Cardiac septum (tissue), 1 donor: ENCODE data around the gene TINAGL1. TPM values are rescaled to one million over a fixed set of nuclear protein-coding genes. Genes with fewer than 3 reads are reported as not detected.
"Not testable (repeated sequence)": the region's sequence is repeated elsewhere in the genome, so short reads cannot be mapped to it uniquely, and the experiment has no call there.

Experiments
- DNase-seq: peaks from one replicate; pipeline ENCODE4 v3.0.0-alpha.2; 2020; ENCODE audit warnings: low spot score
- intact Hi-C: fragments of 100-400 bp; cut with DNase I; formaldehyde crosslinking; loops from one replicate; pipeline ENCODE4 v1.14.0; 2022
- total RNA-seq: library from RNA; stranded (reverse); fragmentation: NEBNext Ultra II Directional; extraction: Animal tissue kit (Norgen Biotek cat#: 25700); gene quantifications from one replicate; pipeline ENCODE4 v1.2.1, GENCODE V29; 2021
- donor health status: DM: no; HTN: no; CAD: no.

Gene TINAGL1
- total RNA-seq, 1 donor from 2014 or later = 180 TPM

DNA sequence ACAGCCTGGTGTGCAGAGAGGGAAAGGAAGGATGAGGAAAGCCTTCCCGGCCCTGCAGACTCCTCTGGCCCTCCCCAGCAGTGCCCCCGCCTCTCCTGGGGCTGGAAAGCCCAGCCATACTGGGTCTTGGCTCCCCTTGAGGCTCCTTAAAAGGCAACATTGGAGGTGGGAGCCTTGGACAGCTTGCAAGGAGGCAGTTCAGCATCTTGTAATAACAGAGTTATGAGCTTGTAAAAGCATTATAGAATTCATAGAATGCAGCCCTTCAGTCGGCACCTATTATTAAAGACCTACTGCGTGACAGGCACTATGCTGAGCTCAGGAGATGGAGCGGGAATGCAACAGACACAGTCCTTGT lies 4.2 kb downstream of the TINAGL1 start:
- no peak for DNase-seq
- intact Hi-C loops = no loop called here

DNA sequence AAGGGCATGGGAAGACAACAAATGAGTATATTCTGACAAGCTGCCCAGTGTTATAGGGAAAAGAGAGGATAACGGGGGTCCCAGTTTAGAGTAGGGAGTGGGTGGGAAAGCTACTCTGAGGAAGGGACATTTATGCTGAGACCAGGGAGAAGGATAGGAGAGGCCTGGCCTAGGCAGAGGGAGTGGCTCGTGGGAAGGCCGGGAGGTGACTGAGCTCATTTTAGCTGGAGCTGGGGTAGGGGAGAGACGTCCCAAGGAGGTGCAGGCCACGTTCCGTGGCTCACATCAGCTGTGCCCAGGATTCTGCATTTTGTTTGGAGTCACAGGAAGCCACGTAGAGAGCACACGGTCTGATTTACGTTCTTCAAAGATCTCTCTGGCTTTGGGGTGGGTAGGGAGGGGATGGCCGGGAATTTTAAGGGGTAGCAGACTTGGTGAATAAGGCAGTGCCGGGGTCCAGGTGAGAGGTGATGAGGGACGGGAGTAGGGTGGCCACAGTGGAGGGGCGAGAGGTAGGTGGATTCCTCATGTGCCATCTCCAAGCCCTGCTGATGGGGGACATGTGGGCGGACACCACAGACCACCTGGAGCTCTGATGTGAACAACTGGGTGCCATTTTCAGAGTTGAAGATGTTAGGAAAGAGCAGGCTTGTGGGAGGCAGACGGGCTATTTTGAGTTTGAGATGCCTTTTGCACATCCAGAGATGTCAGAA lies 4.7 kb downstream of the TINAGL1 start:
- DNase-seq = peak; percentile 73
- intact Hi-C loops = no loop called here

DNA sequence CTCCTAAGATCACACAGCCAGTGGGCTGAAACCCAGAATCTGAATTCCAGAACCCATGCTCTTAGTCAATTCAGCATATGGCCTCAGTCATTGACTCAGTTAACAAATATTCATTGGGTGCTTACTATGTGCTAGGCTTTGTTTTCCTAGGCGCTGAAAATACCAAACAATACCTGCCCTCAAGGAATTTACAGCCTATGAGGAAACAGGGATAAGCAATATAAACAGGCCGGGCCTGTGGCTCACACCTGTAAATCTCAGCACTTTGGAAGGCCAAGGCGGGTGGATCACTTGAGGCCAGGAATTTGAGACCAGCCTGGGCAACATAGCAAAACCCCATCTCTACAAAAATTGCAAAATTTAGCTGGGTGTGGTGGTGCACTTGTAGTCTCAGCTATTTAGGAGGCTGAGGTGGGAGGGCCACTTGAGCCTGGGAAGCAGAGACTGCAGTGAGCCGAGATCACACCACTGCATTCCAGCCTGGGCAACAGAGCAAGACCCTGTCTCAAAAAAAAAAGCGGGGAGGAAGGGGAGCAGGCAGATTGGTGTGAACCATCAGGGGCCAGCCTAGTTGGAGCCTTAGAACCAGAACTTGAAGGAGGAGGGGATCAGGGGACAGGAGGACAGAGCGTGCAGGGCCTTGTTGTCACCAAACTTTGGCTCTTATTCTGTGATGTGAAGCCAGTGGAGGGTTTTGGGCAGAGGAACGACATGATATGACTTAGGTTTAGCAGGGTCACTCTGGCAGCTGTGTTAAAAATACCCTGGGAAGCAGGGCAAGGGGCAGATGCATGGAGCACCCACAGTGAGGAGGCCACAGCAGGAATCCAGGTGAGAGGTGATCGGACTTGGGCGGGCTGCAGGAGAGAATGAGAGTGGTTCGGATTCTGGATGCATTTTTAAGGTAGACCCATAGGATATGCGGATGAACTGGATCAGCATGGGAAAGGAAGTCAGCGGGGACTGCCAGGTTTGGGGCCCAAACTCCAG lies 5.8 kb downstream of the TINAGL1 start:
- DNase-seq = peak; percentile 63
- intact Hi-C loops = no loop called here

DNA sequence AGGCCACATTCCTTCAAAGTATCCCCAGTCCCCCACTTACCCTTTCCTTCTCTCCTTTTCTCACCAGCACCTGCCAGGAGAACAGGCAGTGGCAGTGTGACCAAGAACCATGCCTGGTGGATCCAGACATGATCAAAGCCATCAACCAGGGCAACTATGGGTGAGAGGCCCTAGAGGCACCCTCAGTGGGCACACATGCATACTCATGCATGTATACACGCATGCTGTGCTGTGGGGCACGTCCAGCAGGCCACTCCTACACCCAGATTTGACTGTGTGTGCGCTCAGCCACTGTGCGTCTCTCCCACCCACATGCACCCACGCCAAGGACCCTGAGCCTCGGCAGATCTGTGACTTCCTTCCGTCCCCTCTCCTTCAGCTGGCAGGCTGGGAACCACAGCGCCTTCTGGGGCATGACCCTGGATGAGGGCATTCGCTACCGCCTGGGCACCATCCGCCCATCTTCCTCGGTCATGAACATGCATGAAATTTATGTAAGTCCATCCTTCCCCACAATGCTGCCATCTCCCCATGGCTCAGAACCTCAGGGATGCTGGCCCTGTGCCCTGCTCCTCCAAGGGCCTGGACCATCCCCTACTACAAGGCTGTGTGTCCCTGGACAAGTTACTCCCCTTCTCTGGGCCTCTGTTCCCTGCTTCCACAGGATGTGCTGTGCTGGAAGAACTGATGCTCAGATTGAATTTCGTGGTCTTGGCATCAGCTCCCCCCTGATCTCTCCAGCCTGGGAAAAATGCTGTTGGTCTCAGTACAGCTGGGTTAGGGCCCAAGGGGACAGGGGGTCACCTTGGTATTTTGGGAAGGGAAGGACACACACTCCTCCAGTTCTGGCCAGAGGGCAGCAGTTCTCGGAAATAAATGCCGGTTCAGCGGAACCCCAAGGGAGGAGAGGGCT lies 7.0 kb downstream of the TINAGL1 start:
- intact Hi-C loops = no loop called here
- DNase-seq = peak; percentile 67

DNA sequence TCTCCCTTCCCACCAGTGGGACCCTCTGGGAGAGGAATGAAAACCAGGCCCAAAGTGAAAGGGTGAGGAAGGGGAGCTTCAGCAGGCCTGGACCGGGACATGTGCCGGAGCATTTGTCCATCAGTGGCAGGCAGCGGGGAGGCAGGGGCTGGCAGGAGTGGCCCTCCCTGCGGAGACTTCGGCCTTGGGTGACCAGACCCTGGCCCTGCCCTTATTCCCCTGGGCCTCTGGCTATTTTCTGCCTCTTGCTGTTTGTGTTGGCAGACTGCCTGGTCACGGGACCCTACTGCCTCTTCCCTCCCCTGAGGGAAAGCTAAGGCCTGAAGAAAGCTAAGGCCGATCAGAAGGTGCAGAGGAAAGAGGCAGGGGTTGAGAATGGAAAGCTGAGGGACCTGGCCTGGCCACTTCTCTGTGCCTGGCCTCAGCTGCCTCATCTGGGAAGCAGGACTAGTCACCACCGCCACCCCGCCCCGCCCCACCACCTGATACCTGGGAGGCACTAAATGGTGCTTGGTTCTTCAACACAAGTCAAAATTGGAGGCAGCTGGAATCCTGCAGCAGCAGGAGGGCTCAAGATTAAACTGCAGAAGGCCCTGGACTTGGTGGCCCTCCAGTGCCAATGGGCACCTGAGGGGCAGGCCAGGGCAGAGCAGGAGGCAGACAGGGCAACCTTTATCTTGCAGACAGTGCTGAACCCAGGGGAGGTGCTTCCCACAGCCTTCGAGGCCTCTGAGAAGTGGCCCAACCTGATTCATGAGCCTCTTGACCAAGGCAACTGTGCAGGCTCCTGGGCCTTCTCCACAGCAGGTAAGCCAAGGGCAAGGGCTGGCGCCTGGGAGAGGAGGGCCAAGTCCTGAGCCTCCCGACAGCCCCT lies 7.9 kb downstream of the TINAGL1 start:
- intact Hi-C loops = no loop called here
- DNase-seq = peak; percentile 90

DNA sequence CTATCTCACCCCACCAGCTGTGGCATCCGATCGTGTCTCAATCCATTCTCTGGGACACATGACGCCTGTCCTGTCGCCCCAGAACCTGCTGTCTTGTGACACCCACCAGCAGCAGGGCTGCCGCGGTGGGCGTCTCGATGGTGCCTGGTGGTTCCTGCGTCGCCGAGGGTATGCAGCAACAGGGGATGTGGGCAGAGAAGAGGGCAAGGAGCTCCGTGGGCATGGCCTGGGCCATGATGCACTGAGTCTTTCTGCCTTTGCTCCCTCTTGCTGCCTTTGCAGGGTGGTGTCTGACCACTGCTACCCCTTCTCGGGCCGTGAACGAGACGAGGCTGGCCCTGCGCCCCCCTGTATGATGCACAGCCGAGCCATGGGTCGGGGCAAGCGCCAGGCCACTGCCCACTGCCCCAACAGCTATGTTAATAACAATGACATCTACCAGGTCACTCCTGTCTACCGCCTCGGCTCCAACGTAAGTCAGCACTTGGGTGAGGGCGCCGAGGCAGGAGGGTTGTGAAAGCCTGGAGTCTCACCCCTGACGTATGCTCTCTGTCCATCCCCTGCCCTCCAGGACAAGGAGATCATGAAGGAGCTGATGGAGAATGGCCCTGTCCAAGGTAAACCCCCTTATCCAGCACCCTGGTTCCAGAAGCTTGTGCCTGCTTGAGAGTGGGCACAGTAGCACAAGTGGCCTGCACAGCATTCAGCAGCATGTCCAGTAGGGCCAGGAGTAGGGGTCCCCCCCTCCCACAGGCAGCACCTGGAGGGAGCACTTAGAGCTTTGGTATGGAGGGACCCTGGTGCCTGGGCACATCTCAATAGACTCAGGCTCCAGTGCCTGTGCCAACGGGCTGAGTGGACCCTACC lies 8.8 kb downstream of the TINAGL1 start:
- intact Hi-C loops = no loop called here
- peak; percentile 63 for DNase-seq

DNA sequence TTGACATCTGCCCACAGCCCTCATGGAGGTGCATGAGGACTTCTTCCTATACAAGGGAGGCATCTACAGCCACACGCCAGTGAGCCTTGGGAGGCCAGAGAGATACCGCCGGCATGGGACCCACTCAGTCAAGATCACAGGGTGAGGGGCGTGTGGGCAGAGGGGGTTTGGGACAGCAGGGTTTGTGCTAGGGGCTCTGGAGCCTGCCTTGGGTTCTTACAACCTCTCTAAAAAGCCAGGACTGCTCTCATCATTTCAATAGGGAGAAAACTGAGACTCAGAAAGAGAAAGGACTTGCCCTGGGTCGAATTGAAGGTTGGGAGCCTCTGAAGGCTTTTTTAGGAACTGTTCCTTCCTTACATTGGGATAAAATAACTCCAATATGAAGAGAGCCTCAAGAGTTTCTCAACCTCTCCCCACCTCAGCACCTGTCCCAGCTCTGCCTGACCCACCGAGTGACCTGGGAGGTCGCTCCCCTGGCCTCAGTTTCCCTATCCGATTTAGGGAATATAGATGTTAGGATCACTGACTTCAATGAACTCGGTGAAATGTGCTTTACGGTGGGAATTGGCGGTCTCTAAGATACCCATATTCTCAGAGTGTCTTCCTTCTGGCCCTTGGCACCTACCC lies 9.5 kb downstream of the TINAGL1 start:
- intact Hi-C loops = no loop called here
- DNase-seq = peak; percentile 66

DNA sequence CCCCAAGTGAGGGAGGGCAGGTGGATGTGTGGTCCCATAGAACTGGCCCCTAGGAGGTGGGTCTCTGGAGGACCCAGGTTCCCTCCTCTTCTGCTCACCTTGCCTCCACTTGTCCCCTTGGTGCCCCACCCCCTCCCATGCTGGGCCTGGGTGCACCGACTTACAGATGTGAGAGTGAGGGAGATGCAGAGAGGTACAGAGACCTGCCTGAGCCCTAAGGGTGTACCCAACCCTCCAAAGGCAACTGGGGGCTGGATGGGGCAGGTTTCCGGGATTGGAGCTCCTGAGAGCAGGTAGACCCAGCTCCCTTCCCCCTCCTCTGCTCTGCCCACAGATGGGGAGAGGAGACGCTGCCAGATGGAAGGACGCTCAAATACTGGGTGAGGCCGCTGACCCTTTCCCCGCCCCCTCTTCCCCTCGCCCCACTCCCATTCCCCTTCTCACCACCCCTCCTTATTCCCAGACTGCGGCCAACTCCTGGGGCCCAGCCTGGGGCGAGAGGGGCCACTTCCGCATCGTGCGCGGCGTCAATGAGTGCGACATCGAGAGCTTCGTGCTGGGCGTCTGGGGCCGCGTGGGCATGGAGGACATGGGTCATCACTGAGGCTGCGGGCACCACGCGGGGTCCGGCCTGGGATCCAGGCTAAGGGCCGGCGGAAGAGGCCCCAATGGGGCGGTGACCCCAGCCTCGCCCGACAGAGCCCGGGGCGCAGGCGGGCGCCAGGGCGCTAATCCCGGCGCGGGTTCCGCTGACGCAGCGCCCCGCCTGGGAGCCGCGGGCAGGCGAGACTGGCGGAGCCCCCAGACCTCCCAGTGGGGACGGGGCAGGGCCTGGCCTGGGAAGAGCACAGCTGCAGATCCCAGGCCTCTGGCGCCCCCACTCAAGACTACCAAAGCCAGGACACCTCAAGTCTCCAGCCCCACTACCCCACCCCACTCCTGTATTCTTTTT lies 10.3 kb downstream of the TINAGL1 start:
- DNase-seq = peak; percentile 75
- intact Hi-C loops = no loop called here

DNA sequence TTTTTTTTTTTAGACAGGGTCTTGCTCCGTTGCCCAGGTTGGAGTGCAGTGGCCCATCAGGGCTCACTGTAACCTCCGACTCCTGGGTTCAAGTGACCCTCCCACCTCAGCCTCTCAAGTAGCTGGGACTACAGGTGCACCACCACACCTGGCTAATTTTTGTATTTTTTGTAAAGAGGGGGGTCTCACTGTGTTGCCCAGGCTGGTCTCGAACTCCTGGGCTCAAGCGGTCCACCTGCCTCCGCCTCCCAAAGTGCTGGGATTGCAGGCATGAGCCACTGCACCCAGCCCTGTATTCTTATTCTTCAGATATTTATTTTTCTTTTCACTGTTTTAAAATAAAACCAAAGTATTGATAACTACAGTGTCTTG lies 11.0 kb downstream of the TINAGL1 start:
- intact Hi-C loops = not testable (repeated sequence)

DNA sequence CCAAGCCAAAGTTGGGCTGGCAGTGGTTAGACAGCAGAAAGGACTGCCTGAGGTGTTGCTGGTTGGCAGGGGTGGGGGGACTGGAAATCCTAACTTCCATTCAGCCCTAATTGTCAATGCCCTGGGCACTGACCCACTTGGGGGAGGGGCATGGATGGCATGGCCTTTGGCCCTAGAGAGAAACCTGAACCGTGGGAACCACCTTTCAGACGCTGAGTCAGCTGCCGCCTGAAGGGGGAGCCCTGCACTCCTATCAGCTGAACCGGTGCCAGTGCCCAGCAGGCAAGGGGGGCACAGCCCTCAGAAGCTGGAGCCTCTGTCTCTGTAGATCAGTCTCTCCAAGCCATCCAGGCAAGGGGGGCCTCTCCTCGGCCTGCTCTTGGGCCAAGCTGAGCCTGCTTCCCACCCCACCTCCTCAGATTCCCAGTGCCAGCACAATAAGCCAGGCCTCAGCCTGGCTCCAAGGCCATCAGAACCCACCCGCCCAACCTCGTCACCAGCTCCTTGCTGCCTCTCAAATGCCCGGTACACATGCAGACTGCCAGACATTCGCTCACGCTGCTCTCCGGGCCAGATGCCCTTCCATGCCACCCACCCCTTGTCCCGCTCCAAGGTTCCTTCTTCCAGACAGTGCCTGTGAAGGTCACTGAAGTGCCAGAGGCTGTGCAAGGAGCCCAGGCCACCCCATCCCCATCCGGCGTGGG lies 11.6 kb downstream of the TINAGL1 start:
- DNase-seq = no peak
- intact Hi-C loops = no loop called here

More for the DNA sequence above, 11.0 kb downstream of the TINAGL1 start:
- not testable (repeated sequence) for DNase-seq

DNA sequence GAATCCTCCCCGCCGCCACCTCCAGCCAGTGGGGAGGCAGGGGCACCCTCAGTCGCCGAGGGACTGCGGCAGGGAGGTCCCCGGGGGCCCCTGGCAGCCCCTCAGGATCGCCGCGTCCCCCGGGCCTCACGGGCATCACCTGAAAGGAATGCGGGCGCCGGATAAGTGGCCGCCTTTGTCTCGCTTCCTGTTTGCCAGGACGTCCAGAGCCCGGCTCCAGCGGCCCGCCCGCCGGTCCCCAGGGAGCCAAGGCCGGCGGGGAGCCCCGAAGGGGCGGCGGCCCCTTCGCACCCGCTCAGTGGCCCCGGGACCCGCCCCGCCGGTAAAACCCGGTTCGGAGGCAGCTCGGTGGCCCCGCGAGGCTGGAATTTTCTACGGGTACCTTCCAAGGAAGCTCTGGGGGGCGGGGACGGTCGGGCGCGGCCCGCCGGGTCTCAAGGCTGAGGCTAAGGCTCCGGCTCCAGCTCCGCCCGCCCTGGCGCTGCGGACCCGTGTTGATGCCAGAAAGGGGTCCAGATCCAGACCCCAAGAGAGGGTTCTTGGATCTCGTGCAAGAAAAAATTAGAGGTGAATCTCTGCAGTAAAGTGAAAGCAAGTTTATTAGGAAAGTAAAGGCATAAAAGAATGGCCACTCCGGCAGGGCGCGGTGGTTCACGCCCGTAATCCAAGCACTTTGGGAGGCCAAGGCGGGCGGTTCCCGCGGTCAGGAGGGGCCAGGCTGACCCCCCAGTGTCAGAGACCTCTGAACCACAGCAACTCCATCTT lies 12.6 kb downstream of the TINAGL1 start:
- intact Hi-C loops = no loop called here
- DNase-seq = no peak

DNA sequence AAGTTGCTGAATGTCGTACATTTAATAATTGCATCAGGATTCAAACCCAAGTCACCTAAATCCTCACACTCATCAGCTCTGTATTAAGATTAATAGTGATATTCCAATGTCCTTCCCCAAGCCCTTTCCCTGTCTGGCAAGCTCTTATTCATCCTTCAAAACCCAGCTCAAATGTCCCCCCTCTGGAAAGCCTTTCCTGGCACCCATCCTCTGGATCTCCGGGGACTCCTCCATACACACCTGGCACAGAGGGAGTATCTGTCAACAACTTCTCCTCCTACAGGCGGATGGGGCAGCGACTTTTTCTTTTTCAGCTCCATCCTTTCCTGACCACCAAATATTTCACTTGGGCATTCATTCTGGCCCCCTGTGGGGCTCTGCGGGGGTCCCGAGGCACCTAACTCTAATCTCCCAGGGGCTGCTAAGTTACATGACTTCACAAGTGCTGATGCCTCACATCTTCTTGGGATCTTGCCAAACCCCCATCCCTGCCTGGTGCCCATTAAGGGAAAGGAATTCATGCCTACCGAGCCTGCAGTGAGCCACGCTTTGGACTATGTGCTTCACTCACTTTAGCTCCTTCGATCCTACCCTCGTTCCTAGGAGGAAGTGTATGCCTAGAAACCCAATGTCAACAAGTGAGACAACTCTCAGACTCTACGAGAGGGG lies 15.2 kb downstream of the TINAGL1 start:
- intact Hi-C loops = no loop called here

DNA sequence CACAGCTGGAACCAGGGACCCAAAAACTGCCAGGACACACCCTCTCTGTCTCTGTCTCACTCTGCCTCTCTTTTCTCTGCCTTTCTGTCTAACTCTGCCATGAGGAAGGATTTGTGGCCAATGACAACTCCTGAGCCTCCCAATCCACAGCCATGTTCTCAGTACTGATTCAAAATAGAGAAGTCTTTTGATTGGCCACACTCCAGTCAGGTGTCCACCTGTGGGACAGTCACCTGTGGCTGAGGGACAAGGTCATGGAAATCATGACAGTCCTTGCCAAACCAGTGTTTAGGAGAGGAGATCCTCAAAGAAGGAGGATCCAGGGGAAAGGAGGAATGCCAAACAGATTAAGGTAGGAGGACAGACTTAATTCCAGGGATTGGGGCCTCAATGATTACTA lies 15.8 kb downstream of the TINAGL1 start:
- DNase-seq = no peak
- intact Hi-C loops = no loop called here

More for the DNA sequence above, 15.2 kb downstream of the TINAGL1 start:
- DNase-seq = no peak

DNA sequence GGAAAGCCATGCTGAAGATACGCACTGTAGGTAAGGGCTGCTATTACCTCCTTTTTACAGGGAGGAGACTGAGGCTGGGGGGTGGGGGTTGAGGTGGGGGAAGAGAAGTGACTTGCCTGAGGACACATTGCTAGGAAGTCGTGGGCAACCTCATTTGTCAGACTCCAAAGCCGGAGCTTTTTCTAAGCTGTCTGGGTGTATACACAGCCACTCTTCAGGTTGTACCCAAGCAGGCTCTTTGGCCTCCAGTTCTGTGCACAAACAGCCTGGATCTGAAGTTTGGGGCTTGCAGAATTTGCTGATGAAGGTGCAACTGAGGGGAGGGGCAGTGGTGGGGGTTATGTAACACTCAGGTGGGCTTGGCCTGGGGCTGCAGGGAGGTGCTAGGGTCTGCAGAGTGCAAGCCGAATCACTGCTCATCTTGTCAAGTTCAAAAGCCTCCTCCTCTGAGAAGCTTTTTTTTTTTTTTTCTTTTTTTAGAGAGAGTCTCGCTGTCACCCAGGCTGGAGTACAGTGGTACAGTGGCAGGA lies 16.9 kb downstream of the TINAGL1 start:
- no peak for DNase-seq
- intact Hi-C loops = no loop called here
